ENCODE results near the gene CHKA.

Gene CHKA

GRCh38 chr11:68039526-68040086 lies 81.6 kb downstream of the CHKA start:
- Histone ChIP-seq H3K27me3 (replicated peaks; ENCODE audit: control insufficient read depth, insufficient read depth, low read length) (no peaks in the 10 kb centered on the region), H3K36me3 (ENCODE audit: control insufficient read depth, insufficient read depth, low read length) (peaks cover 30% of the 10 kb centered on the region), H3K4me3 (replicated peaks; ENCODE audit: low read depth, low read length) (peak overlapping the region; percentile 80)
- TF ChIP-seq, protein P1, sequence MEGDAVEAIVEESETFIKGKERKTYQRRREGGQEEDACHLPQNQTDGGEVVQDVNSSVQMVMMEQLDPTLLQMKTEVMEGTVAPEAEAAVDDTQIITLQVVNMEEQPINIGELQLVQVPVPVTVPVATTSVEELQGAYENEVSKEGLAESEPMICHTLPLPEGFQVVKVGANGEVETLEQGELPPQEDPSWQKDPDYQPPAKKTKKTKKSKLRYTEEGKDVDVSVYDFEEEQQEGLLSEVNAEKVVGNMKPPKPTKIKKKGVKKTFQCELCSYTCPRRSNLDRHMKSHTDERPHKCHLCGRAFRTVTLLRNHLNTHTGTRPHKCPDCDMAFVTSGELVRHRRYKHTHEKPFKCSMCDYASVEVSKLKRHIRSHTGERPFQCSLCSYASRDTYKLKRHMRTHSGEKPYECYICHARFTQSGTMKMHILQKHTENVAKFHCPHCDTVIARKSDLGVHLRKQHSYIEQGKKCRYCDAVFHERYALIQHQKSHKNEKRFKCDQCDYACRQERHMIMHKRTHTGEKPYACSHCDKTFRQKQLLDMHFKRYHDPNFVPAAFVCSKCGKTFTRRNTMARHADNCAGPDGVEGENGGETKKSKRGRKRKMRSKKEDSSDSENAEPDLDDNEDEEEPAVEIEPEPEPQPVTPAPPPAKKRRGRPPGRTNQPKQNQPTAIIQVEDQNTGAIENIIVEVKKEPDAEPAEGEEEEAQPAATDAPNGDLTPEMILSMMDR (IDR thresholded peaks at IDR 0.05; ENCODE audit: insufficient read depth, low read length, poor library complexity, severe bottlenecking) = no peak
- peak; percentile 32 for DNase-seq (ENCODE audit: extremely low read depth, insufficient read length)

DNA sequence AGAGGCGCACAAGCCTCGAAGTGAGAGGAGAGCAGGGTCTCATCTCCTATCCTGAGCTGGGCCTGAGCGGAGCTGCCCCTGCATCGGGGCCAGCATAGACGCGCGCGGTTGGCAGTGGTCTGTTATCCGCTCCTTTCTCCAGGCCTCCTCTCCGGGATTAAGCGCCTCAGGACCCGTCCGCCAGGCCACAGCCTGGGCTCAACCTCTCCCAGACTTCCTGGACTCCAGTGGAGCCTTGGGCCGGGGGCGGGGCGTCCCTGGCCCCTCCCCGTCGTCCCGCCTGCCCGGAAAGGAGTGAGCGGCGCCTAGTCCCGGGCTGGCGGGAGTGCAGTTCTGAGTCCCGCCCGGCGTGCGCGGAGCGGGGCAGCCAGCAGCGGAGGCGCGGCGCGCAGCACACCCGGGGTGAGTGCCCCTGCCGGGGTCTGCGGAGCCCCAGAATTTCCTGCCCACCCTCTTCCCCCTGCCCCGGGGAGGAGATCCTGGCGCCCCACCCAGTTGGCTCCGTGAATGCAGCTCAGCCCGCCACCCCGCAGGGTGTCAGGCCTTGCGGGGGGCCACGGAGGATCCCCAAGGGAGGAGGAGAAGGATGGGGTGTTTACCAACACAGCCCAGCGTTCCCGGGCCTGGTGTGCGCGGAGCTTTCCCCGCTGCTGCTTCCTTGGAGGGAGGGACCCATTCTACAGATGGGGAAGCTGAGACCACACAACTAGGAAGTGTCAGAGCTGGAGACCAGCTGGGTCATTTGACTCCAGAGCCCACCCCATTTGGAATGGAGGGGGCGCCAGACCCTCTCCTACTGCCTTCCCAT lies 82.3 kb downstream of the CHKA start, which contains the start of gene TCIRG1:
Gene TCIRG1 (plus strand): TSS at position 308 of the 808 bp plus-strand sequence. CDS start 2,247 bp downstream, outside the sequence.
- TF ChIP-seq, protein P1 (IDR thresholded peaks at IDR 0.05; ENCODE audit: insufficient read depth, low read length, poor library complexity, severe bottlenecking) = no peak
- no peaks in the 10 kb centered on the region for H3K27me3 ChIP-seq (replicated peaks; ENCODE audit: control insufficient read depth, insufficient read depth, low read length)
- DNase-seq (ENCODE audit: extremely low read depth, insufficient read length) = peak; percentile 86
- peaks cover 29% of the 10 kb centered on the region for H3K36me3 ChIP-seq (ENCODE audit: control insufficient read depth, insufficient read depth, low read length)
- H3K4me3 ChIP-seq (replicated peaks; ENCODE audit: low read depth, low read length) = peak within 1 kb of the TSS; percentile 80

DNA sequence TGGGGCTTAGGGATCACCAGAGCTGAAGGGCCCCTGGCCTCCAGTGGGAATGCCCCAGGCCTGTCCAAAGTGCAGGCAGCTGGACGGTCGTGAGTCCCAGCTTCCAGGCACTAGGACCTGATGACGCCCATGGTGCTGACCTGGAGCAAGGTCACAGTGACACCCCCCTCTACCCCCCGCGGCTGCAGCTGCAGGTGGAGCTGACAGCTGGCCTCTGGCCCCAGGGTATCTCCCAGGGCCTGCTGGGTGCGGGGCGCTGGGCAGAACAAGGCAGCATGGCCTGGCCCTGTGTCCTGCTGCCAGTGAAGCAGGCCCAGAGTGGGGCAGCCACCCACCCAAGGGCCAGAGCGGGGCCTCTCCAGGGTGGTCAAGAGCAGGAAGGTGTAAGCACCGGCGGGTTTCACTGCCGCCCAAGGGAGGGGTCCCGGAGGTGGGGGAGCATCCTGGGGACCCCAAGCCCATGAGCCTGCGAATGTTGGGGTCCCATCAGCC lies 82.9 kb downstream of the CHKA start:
- H3K27me3 ChIP-seq (replicated peaks; ENCODE audit: control insufficient read depth, insufficient read depth, low read length) = no peaks in the 10 kb centered on the region
- DNase-seq (ENCODE audit: extremely low read depth, insufficient read length) = peak; percentile 35
- peaks cover 30% of the 10 kb centered on the region for H3K36me3 ChIP-seq (ENCODE audit: control insufficient read depth, insufficient read depth, low read length)
- H3K4me3 ChIP-seq (replicated peaks; ENCODE audit: low read depth, low read length) = peak overlapping the region; percentile 80
- TF ChIP-seq, protein P1 (IDR thresholded peaks at IDR 0.05; ENCODE audit: insufficient read depth, low read length, poor library complexity, severe bottlenecking) = no peak

- TF ChIP-seq, protein P1 (IDR thresholded peaks at IDR 0.05; ENCODE audit: insufficient read depth, low read length, poor library complexity, severe bottlenecking) = no peak
- no peaks in the 10 kb centered on the region for H3K27me3 ChIP-seq (replicated peaks; ENCODE audit: control insufficient read depth, insufficient read depth, low read length)
- DNase-seq (ENCODE audit: extremely low read depth, insufficient read length) = no peak
- peaks cover 26% of the 10 kb centered on the region for H3K36me3 ChIP-seq (ENCODE audit: control insufficient read depth, insufficient read depth, low read length)
- H3K4me3 ChIP-seq (replicated peaks; ENCODE audit: low read depth, low read length) = no peak overlapping the region
Measured at GRCh38 chr11:68037411-68038225, 83.6 kb downstream of the CHKA start.

DNA sequence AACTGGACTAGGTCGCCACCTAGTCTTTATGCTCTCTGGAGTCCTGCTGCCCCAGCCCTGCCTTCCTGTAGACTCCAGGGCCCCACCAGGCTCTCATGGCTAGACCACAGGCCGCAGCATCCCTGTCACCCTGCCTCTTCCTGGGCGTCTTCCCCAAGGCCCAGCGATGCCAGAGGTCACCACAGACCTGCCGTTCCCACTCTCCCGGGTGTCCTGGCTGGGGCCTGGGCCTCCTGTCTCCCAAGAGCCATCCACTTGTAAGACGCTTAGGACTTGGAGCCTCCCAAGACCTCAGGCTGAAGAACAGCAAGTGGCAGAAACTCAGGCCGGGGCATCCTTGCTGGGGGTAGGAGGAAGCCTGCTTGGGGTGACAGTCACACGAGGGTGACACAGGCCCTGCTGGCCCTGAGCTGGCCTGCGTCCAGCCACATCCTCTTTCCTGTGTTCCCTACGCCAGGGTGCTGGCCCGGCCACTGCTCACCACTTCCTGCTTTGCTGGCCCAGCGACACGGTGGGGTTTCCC lies 84.4 kb downstream of the CHKA start:
- Histone ChIP-seq H3K27me3 (replicated peaks; ENCODE audit: control insufficient read depth, insufficient read depth, low read length) (no peaks in the 10 kb centered on the region), H3K36me3 (ENCODE audit: control insufficient read depth, insufficient read depth, low read length) (peaks cover 23% of the 10 kb centered on the region), H3K4me3 (replicated peaks; ENCODE audit: low read depth, low read length) (no peak overlapping the region)
- no peak for DNase-seq (ENCODE audit: extremely low read depth, insufficient read length)
- TF ChIP-seq, protein P1 (IDR thresholded peaks at IDR 0.05; ENCODE audit: insufficient read depth, low read length, poor library complexity, severe bottlenecking) = no peak
